Endothelial cell of umbilical vein (primary cell): ENCODE data around the gene ZNF586. TPM values are rescaled to one million over a fixed set of nuclear protein-coding genes. Genes with fewer than 3 reads are reported as not detected.
"Not testable (repeated sequence)": the region's sequence is repeated elsewhere in the genome, so short reads cannot be mapped to it uniquely, and the experiment has no call there.

Experiments
- BruUV-seq: library from RNA; stranded (reverse); fragments of 400-500 nt; replicated peaks from 2 replicates; lab custom pipeline; 2021; lab: Mats Ljungman, UMichigan
- CTCF ChIA-PET: fragments of 300-600, 350-600 bp; sonication (Branson Sonifier 250); formaldehyde crosslinking; loops from one replicate; lab custom pipeline; 2021; ENCODE audit warnings: antibody characterized with exemption, inconsistent platforms; lab: Charles Lee
- POLR2A ChIA-PET: fragments of 300-600, 350-600 bp; sonication (Branson Sonifier 250); formaldehyde crosslinking; loops from one replicate; lab custom pipeline; 2021; ENCODE audit warnings: antibody characterized with exemption, inconsistent platforms; lab: Charles Lee
- DNase-seq: peaks from one replicate; pipeline ENCODE4 v3.0.0-alpha.2; 2011; ENCODE audit warnings: low read depth, low spot score
- FAIRE-seq: peaks from 2 replicates; lab custom pipeline; 2011; peaks lifted over from hg19 to GRCh38; lab: Jason Lieb, UNC
- H2AFZ ChIP-seq: 2 replicates; pipeline ENCODE4 v1.6.0; 2012; ENCODE audit warnings: low read depth, low read length, control low read depth, inconsistent platforms
- H3K27ac ChIP-seq: 2 replicates; pipeline ENCODE4 v1.5.1; 2011; ENCODE audit warnings: low read depth, mild to moderate bottlenecking, control low read depth, low read length, moderate library complexity; ENCODE audit not compliant: insufficient read depth
- H3K27me3 ChIP-seq, 2 experiments: 2 replicates each; pipeline versions ENCODE4 v1.6.0 to v1.6.1; 2011; ENCODE audit warnings: low read length in 2 of 2, mixed read lengths in 1 of 2; ENCODE audit not compliant: control insufficient read depth in 2 of 2, insufficient read depth in 2 of 2
- H3K36me3 ChIP-seq, 2 experiments: 2 replicates in 1 of 2; 3 replicates in 1 of 2; pipeline ENCODE4 v1.5.1; 2011; ENCODE audit warnings: low read length in 2 of 2, mild to moderate bottlenecking in 1 of 2, moderate library complexity in 1 of 2; ENCODE audit not compliant: control insufficient read depth in 2 of 2, insufficient read depth in 2 of 2; ENCODE audit errors: extremely low read depth in 1 of 2
- H3K4me1 ChIP-seq: 3 replicates; pipeline ENCODE4 v1.5.1; 2011; ENCODE audit warnings: mild to moderate bottlenecking, low read length; ENCODE audit not compliant: control insufficient read depth, insufficient read depth; ENCODE audit errors: extremely low read depth
- H3K4me2 ChIP-seq: 2 replicates; pipeline ENCODE4 v1.6.1; 2011; ENCODE audit warnings: low read length, control low read depth, mixed read lengths; ENCODE audit not compliant: insufficient read depth
- H3K4me3 ChIP-seq, 3 experiments: fragments of 200-600 bp in 1 of 3; sonication (generic), shearing (Covaris generic) in 1 of 3; replicated peaks in 1 of 3; 2 replicates each; pipeline ENCODE4 v1.5.1; 2011 to 2016; ENCODE audit warnings: control low read depth in 3 of 3, low read length in 3 of 3, mild to moderate bottlenecking in 2 of 3, inconsistent platforms in 1 of 3, low read depth in 1 of 3, moderate library complexity in 1 of 3; ENCODE audit not compliant: insufficient read depth in 1 of 3
- H3K79me2 ChIP-seq: 2 replicates; pipeline ENCODE4 v1.6.0; 2012; ENCODE audit warnings: low read length, inconsistent platforms; ENCODE audit not compliant: control insufficient read depth, insufficient read depth
- H3K9ac ChIP-seq: replicated peaks from 2 replicates; pipeline ENCODE3; 2011; ENCODE audit warnings: low read length, control low read depth; ENCODE audit not compliant: insufficient read depth; ENCODE audit errors: extremely low read depth
- H3K9me1 ChIP-seq: replicated peaks from 3 replicates; pipeline ENCODE4 v1.6.0; 2011; ENCODE audit warnings: mild to moderate bottlenecking, low read length; ENCODE audit not compliant: control insufficient read depth, insufficient read depth; ENCODE audit errors: extremely low read depth
- H3K9me3 ChIP-seq: replicated peaks from 2 replicates; pipeline ENCODE4 v1.5.1; 2012; ENCODE audit warnings: low read length, inconsistent platforms; ENCODE audit not compliant: control insufficient read depth, insufficient read depth
- H4K20me1 ChIP-seq: replicated peaks from 2 replicates; pipeline ENCODE3; 2011; ENCODE audit warnings: mild to moderate bottlenecking, low read length; ENCODE audit not compliant: control insufficient read depth, insufficient read depth; ENCODE audit errors: extremely low read depth
- CTCF ChIP-seq, 2 donors: IDR thresholded peaks; 1 replicate in 1 of 2; 2 replicates in 1 of 2; pipeline ENCODE4 v1.5.1; 2011; ENCODE audit warnings: low read length in 2 of 2, mild to moderate bottlenecking in 2 of 2, moderate library complexity in 2 of 2, control low read depth in 1 of 2, inconsistent platforms in 1 of 2, low read depth in 1 of 2; ENCODE audit not compliant: insufficient read depth in 1 of 2; ENCODE audit errors: extremely low read depth in 1 of 2
- EZH2 ChIP-seq: IDR thresholded peaks from 2 replicates; pipeline ENCODE4 v1.6.1; 2012; ENCODE audit warnings: borderline replicate concordance, low read depth, mild to moderate bottlenecking, moderate library complexity, low read length, inconsistent platforms; ENCODE audit not compliant: severe bottlenecking
- FOS ChIP-seq: IDR thresholded peaks from 2 replicates; pipeline ENCODE4 v1.6.1; 2011; ENCODE audit warnings: mild to moderate bottlenecking, low read length, moderate library complexity, borderline replicate concordance; ENCODE audit not compliant: insufficient read depth
- GATA2 ChIP-seq: IDR thresholded peaks from 2 replicates; pipeline ENCODE4 v1.7.0; 2011; ENCODE audit warnings: low read depth, mild to moderate bottlenecking, moderate library complexity, mixed read lengths, low read length; ENCODE audit not compliant: insufficient read length, insufficient read depth
- JUN ChIP-seq: IDR thresholded peaks from 2 replicates; pipeline ENCODE4 v1.6.1; 2011; ENCODE audit warnings: borderline replicate concordance, low read depth; ENCODE audit not compliant: insufficient read length, insufficient read depth
- MAX ChIP-seq: IDR thresholded peaks from 2 replicates; pipeline ENCODE4 v1.6.1; 2011; ENCODE audit not compliant: insufficient read depth, insufficient read length
- MYC ChIP-seq: IDR thresholded peaks from one replicate; pipeline ENCODE4 v1.6.1; 2011; ENCODE audit warnings: mild to moderate bottlenecking, low read depth, low read length
- POLR2A ChIP-seq: IDR thresholded peaks from 2 replicates; pipeline ENCODE4 v1.6.1; 2012; ENCODE audit warnings: low read depth, mild to moderate bottlenecking, control low read depth, low read length
- POLR2AphosphoS5 ChIP-seq: IDR thresholded peaks from 2 replicates; pipeline ENCODE4 v1.6.1; 2012; ENCODE audit warnings: low read depth, mild to moderate bottlenecking, control low read depth, low read length, moderate library complexity; ENCODE audit not compliant: insufficient read depth
- dilution Hi-C: fragments of 300-500 bp; cut with MboI; formaldehyde crosslinking; loops from one replicate; pipeline ENCODE4 v1.15.0; 2019; ENCODE audit warnings: low sequenced_read_pairs; ENCODE audit not compliant: extremely low pct_ligation_motif_present
- intact Hi-C: fragments of 100-400 bp; cut with micrococcal nuclease; formaldehyde crosslinking; loops from one replicate; pipeline ENCODE4 v1.10.0; 2022
- polyA plus RNA-seq, 4 experiments: library from polyadenylated mRNA; depleted of rRNA in 3 of 4; stranded (reverse) in 3 of 4; unstranded in 1 of 4; fragments of >200 nt; gene quantifications; 2 replicates each; pipeline versions ENCODE4 v1.2.1 to v1.2.3, GENCODE V29; 2011 to 2012; ENCODE audit warnings: missing spikeins in 1 of 4
- total RNA-seq: library from RNA; stranded (reverse); gene quantifications from 2 replicates; pipeline ENCODE4 v1.2.3, GENCODE V29; 2021

The ZNF586 gene
- total and polyA plus RNA-seq, 2 donors (not counting 3 experiments of a cell fraction or from before 2014, with no cell fraction given) = 6.0 to 14.7 TPM

GRCh38 chr19:57812226-57812625, 42.8 kb downstream of the ZNF586 start:
- Histone ChIP-seq H3K9me3 (no peaks in the 10 kb centered on the region), H3K4me3 (no peak overlapping the region), H3K4me2 (no peak overlapping the region), H3K9me1 (no peaks in the 10 kb centered on the region), H3K27ac (no peak overlapping the region), H3K79me2 (peaks cover 5% of the 10 kb centered on the region), H4K20me1 (no peaks in the 10 kb centered on the region), H3K36me3 (peaks cover 6 to 10% of the 10 kb centered on the region in 2 experiments), H3K4me1 (peaks cover 2% of the 10 kb centered on the region), H3K27me3 (no peaks in the 10 kb centered on the region), H2AFZ (no peak overlapping the region), H3K9ac (no peak overlapping the region)
- no TSS peak for BruUV-seq
- intact Hi-C loops = no loop called here
- ChIA-PET POLR2A (no interaction called here), CTCF (no interaction called here)
- dilution Hi-C loops = no loop called here
- TF ChIP-seq MYC (no peak), GATA2 (no peak), MAX (no peak), POLR2A (no peak), POLR2AphosphoS5 (no peak), FOS (no peak), EZH2 (no peak), JUN (no peak), CTCF (IDR thresholded peaks at IDR 0.05; ENCODE audit: extremely low read depth in 1 of 2, insufficient read depth in 1 of 2, low read depth in 1 of 2, low read length in 2 of 2) (no peak)
- no peak for DNase-seq
- no peak for FAIRE-seq

GRCh38 chr19:57812975-57813820, 43.7 kb downstream of the ZNF586 start:
- DNase-seq, H3K4me1 ChIP-seq, H4K20me1 ChIP-seq, H3K9me3 ChIP-seq, BruUV-seq, H3K79me2 ChIP-seq, H3K27ac ChIP-seq, H3K36me3 ChIP-seq, H3K4me2 ChIP-seq, H3K9me1 ChIP-seq, intact Hi-C loops, H3K27me3 ChIP-seq, H2AFZ ChIP-seq, dilution Hi-C loops, FAIRE-seq, H3K4me3 ChIP-seq, H3K9ac ChIP-seq, POLR2A ChIA-PET: not testable (repeated sequence)
- CTCF ChIA-PET = interaction anchor here (0.8 kb wide), 1 partner anchor 13 kb away, joined by 4 read pairs; no protein-coding TSS in a partner anchor
